Activated CD8-positive, alpha-beta memory T cell treated with anti-CD3 and anti-CD28 coated beads for 4 hours (primary cell): ENCODE measurements around the gene RELB.
"Not testable (repeated sequence)": the region's sequence is repeated elsewhere in the genome, so short reads cannot be mapped to it uniquely, and the experiment has no call there.

Experiments
- DNase-seq, 2 donors: peaks; one replicate each; pipeline ENCODE4 v3.0.0-alpha.2; 2020; ENCODE audit warnings: low read depth in 2 of 2

RELB gene

GRCh38 chr19:45001087-45001739, at the start of gene RELB:
RELB (plus strand) TSS chr19:45001464; CDS start chr19:45001580, 116 bp downstream.
- peak; percentile 90 to 96 for DNase-seq

GRCh38 chr19:44954278-44954648, 47.0 kb upstream of the RELB start:
- DNase-seq, result no peak

DNA sequence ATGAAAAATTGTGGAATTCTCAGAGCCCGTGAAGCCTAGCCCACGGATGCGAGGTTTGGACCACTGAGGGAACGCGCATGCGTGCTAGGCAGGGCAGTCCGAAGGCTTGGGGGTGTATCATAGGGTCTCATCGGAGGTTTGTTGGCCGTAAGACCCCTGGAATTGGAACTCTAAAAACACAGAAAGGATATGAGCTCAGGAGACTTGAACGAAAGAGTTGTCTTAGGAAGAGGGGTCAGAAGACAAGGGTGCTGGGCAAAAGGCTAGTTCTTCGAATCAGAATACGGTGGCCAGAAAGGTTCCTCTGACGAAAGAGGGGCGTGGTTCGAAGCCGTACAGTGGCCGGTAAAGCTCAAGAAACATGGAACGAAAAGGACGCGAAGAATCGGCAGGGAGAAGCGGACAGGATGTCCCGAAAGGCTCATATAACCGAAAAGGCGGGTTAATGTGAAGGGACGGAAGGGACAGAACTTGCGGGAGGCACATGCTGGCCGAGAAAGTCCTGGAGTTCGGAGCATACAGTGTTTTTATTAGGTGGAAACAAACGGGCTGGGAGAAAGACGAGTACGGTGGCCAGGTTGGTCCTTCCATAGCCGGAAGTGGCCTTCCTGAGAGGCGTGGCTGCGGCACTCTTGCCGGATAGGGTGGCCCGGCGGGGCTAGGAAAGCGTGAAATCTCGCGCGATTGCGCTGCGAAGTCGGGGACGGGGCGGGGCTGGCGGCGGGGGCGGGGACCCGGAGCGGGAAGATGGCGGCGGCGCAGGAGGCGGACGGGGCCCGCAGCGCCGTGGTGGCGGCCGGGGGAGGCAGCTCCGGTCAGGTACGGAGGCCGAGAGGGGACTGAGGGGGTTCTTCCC, 46.4 kb upstream of the RELB start, which contains the start of gene CLPTM1:
Gene CLPTM1 (plus strand): TSS at position 732 of the 856 bp plus-strand sequence. CDS start 16 bp downstream, at position 748.
- peak; percentile 94 for DNase-seq

- no peak for DNase-seq
Measured at GRCh38 chr19:44955505-44956439, 45.5 kb upstream of the RELB start.

- no peak for DNase-seq
Measured at GRCh38 chr19:44957526-44957925, 43.7 kb upstream of the RELB start.

DNA sequence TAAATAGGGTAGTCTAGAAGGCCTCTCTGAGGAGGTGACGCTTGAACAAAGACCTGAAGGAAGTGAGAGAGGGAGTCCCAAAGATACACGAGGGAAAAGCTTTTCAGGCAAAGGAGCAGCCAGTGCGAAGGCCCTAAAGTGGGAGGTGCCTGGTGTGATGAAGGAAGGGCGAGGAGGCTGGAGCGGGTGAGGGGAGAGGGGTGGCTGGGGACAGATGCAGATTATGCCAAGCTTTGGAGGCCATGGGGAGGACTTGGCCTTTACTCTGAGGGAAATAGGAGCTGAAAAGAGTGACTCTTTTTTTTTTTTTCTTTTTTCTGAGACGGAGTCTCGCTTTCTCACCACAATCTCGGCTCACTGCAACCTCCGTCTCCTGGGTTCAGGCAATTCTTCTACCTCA, 43.2 kb upstream of the RELB start:
- no peak for DNase-seq

GRCh38 chr19:44959691-44960090, 41.6 kb upstream of the RELB start:
- no peak for DNase-seq

DNA sequence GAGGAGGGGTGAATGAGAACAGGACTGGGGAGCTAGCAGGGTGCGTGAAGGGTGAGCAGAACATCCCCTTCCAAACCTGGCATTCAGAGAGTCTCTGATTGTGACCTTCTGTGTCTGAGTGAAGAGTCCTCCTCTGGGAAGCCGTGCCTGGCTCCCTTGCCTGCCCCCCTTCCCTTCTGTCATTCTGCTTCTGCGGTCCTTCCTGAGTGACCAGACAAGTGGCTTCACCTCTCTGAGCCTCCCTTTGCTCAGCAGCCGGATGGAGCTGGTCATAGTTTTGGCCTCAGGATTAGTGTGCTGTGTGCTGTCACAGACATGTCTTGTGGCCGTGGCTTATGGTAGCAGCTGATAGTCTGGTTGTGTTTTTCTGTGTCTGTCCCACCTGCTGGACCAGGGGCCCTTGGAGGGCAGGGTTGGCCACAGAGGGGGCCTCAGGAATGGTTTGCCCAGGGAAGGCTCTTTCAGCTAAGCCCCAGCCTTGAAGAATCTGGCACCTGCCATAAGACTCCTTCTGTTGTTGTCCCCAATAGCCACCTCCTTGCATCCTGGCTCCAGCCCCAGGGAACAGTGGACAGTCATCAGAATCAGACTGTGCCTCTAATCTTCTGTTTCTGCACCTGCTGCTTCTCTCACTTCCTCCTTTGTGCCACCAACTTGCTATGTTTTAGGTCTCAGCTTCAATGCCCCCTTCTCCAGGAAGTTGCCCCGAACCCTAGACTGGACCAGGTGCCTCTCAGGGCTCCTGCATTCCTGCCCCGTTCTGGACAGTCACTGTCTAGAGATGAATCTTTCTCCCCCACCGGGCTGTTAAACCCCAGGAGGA, 40.1 kb upstream of the RELB start:
- DNase-seq, result no peak

- DNase-seq, result no peak
Measured at GRCh38 chr19:44961821-44962220, 39.4 kb upstream of the RELB start.

DNA sequence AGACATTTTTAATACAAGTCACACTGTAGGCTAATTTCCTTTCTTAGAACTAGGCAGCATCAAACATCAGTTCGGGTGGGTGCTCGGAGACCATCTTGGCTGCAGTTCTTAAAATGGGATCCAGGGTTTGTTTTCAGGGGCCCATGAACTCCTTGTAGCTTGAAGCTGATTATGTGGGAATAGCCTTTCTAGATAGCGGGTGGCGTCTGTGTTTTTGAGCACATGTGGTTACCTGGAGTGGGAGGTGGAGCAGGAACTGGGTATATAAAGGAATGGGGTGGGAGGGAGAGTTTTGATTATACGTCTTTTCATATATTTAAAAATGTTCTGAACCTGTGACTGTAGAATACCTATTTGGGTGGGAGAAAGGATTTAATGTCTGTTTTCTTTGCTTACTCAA, 33.1 kb upstream of the RELB start:
- DNase-seq, result no peak

DNA sequence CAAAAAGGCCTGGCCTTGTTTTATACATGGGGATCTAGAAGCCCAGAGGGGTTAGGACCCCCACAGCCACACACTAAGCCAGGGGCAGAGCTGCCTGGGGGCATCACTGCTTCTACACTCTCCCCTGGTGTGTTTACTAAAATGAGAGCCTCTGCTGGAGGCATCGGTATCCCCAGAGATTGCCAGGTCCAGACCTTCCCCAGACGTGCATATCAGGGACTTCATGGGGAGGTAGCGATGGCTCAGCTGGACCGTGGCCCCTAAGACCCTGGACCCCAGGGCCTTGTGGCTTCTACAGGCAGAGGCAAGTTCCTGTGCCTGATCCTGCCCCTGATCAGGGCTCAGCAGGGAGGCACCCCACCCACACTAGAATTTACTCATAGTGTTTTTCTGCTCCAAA, 32.6 kb upstream of the RELB start:
- DNase-seq, result no peak

- DNase-seq, result no peak
Measured at GRCh38 chr19:44969437-44969836, 31.8 kb upstream of the RELB start.

DNA sequence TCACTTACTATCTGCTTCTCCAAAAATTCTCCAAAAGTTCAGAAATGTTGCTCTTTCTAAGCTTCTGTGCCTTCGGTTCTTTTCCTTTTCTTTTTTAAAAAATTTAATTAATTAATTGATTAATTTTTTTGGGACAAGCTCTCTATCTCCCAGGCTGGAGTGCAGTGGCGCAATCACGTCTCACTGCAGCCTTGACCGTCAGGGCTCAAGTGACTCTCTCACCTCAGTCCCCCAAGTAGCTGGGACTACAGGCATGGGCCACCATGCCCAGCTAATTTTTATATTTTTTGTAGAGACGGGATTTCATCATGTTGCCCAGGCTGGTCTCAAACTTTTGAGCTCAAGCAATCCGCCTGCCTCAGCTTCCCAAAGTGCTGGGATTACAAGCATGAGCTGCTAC, 29.8 kb upstream of the RELB start:
- DNase-seq, result not testable (repeated sequence)

DNA sequence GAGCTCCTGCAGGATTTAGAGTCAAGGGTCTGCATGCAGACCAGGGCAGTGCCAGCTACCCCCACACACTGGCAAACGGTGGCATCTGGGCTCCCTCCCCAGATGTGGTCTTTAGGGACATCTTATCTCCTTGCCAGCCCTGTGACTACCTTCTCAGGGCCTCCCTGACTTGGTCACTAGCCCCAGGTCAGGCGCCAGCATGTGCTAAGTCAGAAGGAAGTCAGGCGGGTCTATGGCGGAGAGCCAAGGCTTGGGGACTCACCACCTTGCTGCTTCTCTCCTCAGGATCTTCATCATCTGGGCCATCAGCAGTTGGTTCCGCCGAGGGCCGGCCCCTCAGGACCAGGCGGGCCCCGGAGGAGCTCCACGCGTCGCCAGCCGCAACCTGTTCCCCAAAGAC, 28.5 kb upstream of the RELB start:
- DNase-seq, result no peak

DNA sequence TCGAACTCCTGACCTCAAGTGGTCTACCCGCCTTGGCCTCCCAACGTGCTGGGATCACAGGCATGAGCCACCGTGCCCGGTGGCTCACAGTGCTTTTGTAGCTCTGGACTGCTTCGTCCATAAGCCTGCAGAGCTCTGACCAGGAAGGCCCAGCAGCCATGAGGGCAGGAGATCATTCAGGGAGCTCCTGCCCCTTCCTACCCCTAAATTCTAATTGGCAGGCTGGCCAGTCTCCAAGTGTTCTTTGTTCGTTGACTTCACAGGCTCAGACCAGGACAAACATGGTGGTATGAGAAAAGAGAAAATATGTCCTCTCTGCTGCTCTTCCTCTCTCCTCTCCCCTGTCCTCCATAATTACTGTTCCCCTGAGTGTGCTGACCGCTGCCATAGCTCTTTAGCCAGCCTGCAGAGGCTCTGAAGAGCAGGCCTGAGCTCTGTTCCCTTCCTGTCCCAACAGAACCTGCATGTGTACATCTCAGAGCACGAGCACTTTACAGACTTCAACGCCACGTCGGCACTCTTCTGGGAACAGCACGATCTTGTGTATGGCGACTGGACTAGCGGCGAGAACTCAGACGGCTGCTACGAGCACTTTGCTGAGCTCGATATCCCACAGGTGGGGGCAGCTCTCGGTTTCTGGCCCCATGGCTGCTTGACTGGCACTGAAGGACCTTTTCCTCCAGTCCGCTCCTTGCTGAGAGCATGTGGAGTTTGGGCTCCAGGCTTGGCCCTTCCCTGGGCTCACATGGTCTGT, 27.1 kb upstream of the RELB start:
- no peak for DNase-seq

DNA sequence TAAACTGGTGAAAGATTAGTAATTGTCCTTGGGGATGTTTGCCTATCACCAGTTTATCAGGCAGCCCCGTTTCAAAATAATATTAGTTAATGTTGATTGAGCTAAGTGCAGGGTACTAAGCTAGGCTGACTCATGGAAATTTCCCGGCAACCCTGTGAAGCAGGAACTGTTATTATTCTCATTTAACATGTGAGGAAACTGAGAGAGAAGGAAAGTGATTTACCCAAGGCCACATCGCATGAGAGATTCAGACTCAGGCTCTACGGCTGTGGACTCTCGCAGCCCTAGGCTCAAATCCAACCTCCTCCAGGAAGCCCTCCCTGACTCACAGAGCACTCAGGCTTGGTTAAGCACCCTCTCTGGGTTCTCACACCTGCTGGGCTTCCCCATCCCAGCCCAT, 26.4 kb upstream of the RELB start:
- DNase-seq, result no peak

DNA sequence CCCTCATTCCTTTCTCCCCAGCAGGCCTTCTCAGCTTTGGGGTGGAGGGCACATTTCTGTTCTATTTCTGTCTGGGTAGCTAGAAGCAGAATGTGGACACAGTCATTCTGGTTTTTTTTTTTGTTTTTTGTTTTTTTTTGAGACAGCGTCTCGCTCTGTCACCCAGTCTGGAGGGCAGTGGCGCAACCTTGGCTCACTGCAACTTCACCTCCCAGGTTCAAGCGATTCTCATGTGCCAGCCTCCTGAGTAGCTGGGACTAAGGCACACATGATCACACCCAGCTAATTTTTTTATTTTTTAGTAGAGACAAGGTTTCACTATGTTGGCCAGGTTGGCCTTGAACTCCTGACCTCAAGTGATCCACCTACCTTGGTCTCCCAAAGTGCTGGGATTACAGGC, 25.8 kb upstream of the RELB start:
- DNase-seq, result no peak

DNA sequence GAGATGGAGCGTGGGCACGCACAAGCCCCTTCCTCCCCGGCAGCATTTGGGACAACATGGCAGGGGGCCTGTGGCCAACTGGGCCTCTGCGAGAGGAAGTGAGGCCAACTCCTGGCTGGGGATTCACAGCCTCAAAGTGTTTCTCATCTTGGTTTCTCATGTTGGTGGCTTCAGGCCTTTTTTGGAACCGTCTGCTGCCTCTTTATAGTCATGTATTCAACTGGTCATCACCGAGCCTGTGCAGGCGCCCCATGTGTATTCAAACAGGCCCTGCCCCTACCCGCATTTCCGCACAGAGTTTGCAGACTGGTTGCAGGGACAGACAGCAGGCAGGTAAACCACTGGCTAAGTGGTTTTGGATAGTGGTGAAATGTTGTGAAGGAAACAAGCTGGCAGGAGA, 17.3 kb upstream of the RELB start:
- no peak for DNase-seq

DNA sequence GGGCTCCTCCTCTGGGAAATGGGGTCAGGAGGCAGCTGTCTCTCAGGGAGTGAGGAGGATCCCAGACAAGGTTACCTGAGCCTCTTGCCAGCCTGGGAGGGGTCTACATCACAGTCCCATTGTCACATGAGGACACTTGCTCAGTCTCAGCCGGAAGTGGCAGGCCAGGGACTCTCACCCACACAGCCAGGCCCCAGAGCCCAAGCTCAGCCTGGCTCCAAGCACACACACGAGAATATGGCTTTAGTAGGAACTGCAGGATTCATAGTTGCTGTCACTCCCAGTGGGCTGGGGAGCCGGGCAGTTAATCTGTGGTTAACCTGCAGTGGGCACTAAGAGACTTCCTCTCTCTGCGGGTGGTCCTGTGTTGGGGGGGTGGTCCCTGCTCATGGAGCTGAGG, 15.8 kb upstream of the RELB start:
- no peak for DNase-seq

DNA sequence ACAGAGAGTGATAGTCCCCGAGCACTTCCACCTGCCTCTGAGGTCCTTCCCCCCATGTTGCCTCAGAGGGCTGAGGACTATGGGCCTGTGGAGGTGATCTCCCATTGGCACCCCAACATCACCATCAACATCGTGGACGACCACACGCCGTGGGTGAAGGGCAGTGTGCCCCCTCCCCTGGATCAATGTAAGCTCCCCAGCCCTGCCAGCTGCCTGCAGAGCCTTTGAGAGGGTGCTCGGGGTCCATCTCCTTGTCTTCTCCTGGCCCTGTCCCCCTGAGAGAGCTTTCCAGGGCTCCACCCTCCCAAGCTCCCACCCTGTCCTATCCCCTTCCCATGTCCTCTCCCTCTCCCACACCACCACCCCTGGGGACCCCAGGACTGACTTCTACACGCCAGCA, 14.9 kb upstream of the RELB start:
- no peak for DNase-seq
